ENCODE data around the gene PKN1. TPM values are rescaled to one million over a fixed set of nuclear protein-coding genes. Genes with fewer than 3 reads are reported as not detected.

Gene PKN1
- total RNA-seq, 2 donors from 2014 or later: 87.2 to 111 TPM

DNA sequence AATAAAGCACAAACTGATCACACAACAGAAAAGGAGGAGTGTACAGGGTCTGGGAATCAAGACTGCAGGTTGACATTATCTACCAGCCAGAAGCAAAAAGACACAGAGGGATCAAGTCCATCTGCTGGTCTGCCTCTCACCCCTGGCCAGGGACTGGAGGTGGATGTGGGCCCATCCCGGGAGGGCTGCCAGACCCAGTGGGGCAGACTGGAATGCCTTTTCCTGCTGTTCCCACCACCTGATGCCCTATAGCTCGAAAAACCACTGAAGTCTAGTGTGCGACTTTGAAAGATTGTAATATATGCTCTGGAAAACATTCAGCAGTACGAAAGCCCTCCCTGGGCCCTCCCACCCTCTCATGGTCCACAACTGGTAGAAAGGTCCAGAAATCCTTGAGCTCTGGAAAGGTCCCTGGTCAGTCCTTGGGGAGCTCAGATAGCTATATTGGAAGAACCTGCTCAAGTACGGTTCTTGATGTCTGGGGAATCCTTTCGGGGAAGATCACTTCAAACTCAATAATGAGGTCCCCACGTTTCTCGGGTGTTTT is 82.5 kb downstream of the PKN1 start:
- Histone ChIP-seq H3K36me3 (peaks cover 32% of the 10 kb centered on the region), H3K27ac (peak overlapping the region in 1 of 2 donors; percentile 100), H3K27me3 (no peaks in the 10 kb centered on the region), H3K9me3 (no peaks in the 10 kb centered on the region), H3K4me3 (peak overlapping the region in 1 of 2 donors; percentile 96), H3K4me1 (peaks cover 0 to 43% of the 10 kb centered on the region in 2 donors)
- no peak for DNase-seq (ENCODE audit: low spot score)
- TF ChIP-seq, protein P1, sequence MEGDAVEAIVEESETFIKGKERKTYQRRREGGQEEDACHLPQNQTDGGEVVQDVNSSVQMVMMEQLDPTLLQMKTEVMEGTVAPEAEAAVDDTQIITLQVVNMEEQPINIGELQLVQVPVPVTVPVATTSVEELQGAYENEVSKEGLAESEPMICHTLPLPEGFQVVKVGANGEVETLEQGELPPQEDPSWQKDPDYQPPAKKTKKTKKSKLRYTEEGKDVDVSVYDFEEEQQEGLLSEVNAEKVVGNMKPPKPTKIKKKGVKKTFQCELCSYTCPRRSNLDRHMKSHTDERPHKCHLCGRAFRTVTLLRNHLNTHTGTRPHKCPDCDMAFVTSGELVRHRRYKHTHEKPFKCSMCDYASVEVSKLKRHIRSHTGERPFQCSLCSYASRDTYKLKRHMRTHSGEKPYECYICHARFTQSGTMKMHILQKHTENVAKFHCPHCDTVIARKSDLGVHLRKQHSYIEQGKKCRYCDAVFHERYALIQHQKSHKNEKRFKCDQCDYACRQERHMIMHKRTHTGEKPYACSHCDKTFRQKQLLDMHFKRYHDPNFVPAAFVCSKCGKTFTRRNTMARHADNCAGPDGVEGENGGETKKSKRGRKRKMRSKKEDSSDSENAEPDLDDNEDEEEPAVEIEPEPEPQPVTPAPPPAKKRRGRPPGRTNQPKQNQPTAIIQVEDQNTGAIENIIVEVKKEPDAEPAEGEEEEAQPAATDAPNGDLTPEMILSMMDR (IDR thresholded peaks at IDR 0.05): no peak

DNA sequence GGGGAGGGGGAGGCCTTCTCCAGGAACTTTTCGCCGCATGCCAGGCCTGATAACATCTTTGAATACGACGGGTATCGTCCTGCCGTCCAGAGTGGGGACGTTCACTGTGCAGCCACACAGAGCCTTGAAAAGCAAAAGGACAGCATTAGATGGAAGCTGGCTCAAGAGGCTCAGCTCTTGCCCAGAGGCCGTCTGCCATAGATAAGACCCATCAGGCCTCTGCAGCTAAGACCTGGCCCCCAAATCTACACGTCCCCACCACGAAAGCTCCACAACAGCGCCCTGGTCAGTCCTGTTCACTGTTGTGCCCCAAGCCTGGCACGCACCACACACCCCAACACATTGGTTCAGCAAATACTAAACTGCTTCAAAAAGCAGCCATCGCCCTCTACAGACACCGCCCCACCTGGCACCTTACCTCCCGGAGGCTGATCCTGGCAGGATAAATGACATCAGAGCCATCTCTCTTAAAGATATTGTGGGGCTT is 83.0 kb downstream of the PKN1 start:
- TF ChIP-seq, protein P1 (IDR thresholded peaks at IDR 0.05): no peak
- Histone ChIP-seq H3K4me1 (peaks cover 0 to 43% of the 10 kb centered on the region in 2 donors), H3K9me3 (no peaks in the 10 kb centered on the region), H3K4me3 (peak overlapping the region; percentile 96 to 97), H3K27me3 (no peaks in the 10 kb centered on the region), H3K27ac (peak overlapping the region in 1 of 2 donors; percentile 100), H3K36me3 (peaks cover 32% of the 10 kb centered on the region)
- DNase-seq (ENCODE audit: low spot score): no peak

DNA sequence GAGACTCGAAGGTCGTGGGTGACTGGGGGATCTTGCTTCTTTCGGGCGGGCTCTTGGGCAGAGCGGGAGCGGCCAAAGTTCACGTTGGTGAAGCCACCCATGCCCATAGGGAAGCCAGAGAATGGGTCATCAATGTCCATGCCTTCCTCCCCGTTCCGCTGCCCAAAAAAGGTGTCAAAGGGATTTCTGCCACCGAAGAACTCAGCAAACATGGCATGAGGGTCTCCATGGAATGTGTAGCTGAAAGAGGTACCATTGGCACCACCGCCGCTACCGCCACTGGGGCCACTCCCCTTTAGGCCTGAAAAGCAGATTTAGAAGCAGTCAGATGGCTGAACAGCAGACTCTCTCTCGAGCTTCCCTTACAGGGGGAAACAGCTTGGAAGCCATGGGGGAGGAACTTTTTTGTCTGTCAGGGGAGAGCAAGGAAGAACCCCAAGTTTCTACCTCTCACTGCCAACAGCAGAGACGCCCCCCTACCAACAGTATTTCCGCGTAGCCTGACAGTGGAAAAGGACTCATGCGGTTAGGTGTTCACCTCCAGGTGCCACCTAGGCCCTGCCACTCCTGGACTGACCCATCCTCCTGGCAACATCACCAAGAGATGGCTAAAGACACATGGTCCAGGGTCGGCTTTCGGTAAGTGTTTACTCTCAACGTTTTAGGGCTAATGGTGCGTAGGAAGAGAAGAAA is 83.8 kb downstream of the PKN1 start:
- Histone ChIP-seq H3K4me1 (peaks cover 0 to 43% of the 10 kb centered on the region in 2 donors), H3K36me3 (peaks cover 32% of the 10 kb centered on the region), H3K27me3 (no peaks in the 10 kb centered on the region), H3K27ac (peak overlapping the region; percentile 100), H3K9me3 (no peaks in the 10 kb centered on the region), H3K4me3 (peak overlapping the region; percentile 96 to 97)
- no peak for DNase-seq (ENCODE audit: low spot score)
- TF ChIP-seq, protein P1 (IDR thresholded peaks at IDR 0.05): no peak

GRCh38 chr19:14517446-14517839 is 84.3 kb downstream of the PKN1 start:
- H3K4me3 ChIP-seq: peak overlapping the region; percentile 96 to 97
- H3K27ac ChIP-seq: peak overlapping the region; percentile 100
- H3K36me3 ChIP-seq: peaks cover 32% of the 10 kb centered on the region
- H3K27me3 ChIP-seq: no peaks in the 10 kb centered on the region
- peaks cover 0 to 43% of the 10 kb centered on the region in 2 donors for H3K4me1 ChIP-seq
- no peak for DNase-seq (ENCODE audit: low spot score)
- H3K9me3 ChIP-seq: no peaks in the 10 kb centered on the region
- TF ChIP-seq, protein P1 (IDR thresholded peaks at IDR 0.05): no peak

GRCh38 chr19:14517840-14518505 is 84.9 kb downstream of the PKN1 start, which contains the start of gene DNAJB1:
DNAJB1 (minus strand) TSS chr19:14518397; CDS start chr19:14518349, 48 bp downstream.
- H3K9me3 ChIP-seq: no peaks in the 10 kb centered on the region
- H3K4me1 ChIP-seq: peaks cover 0 to 43% of the 10 kb centered on the region in 2 donors
- H3K36me3 ChIP-seq: peaks cover 32% of the 10 kb centered on the region
- DNase-seq (ENCODE audit: low spot score): peak; percentile 77
- H3K27me3 ChIP-seq: no peaks in the 10 kb centered on the region
- peak within 1 kb of the TSS; percentile 100 for H3K27ac ChIP-seq
- TF ChIP-seq, protein P1 (IDR thresholded peaks at IDR 0.05): no peak
- peak within 1 kb of the TSS; percentile 96 to 97 for H3K4me3 ChIP-seq

All from right atrium auricular region (tissue), 2 donors.